ENCODE measurements around the gene CEP57L1. TPM values are rescaled to one million over a fixed set of nuclear protein-coding genes. Genes with fewer than 3 reads are reported as not detected.

The CEP57L1 gene
- polyA plus RNA-seq, 1 donor from 2014 or later = 19.7 TPM

DNA sequence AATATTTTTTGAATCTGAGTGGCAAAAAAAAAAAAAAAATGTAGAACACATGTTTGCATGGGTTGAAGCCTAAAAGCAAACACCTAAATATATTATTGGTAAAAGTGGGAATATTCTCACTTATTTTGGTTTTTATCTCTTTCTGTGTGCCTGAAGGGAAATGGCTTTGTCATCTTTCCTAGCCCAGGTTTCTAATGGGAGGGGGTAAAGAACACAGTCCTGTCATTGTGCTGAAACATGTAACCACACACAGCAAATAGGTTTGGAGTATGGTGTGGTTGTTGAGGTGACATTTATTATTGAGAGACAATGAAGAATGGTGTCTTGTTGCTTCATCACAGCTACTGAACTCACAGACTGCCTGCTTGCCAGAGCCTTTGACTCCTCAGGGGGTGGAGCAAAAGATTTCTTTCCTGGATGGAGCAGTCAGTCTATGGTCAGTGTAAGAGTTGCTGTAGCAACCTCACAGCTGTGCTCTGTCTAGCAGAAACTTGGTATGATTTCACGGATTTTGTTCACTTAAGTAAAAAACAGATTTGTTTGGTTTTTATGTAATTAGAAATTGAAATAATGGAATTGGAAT, 70.2 kb downstream of the CEP57L1 start:
- H3K4me2 ChIP-seq (ENCODE audit: low read length) = no peak overlapping the region
- H3K27me3 ChIP-seq (ENCODE audit: insufficient read depth, low read depth, low read length) = no peaks in the 10 kb centered on the region
- no peaks in the 10 kb centered on the region for H3F3A ChIP-seq (ENCODE audit: insufficient read depth, low read length, poor library complexity, severe bottlenecking)
- H3K27ac ChIP-seq (ENCODE audit: low read length) = no peak overlapping the region
- H3K9ac ChIP-seq (ENCODE audit: low read length) = no peak overlapping the region
- H3K4me3 ChIP-seq (ENCODE audit: low read length) = no peak overlapping the region
- peaks cover 9% of the 10 kb centered on the region for H3K36me3 ChIP-seq (ENCODE audit: insufficient read depth, low read length)
- TF ChIP-seq MXI1 (conservative IDR thresholded peaks at IDR 0.05; ENCODE audit: poor library complexity, severe bottlenecking) (no peak), EP300 (conservative IDR thresholded peaks at IDR 0.05; ENCODE audit: poor library complexity, severe bottlenecking) (no peak)
- H3K79me2 ChIP-seq (replicated peaks; ENCODE audit: insufficient read depth, low read length) = no peaks in the 10 kb centered on the region
- H2AFZ ChIP-seq (ENCODE audit: low read depth, low read length) = no peak overlapping the region
- H3K9me3 ChIP-seq (ENCODE audit: low read length) = no peaks in the 10 kb centered on the region
- H3K9me2 ChIP-seq (ENCODE audit: insufficient read depth, low read length) = no peaks in the 10 kb centered on the region
- no peaks in the 10 kb centered on the region for H4K20me1 ChIP-seq (ENCODE audit: insufficient read depth)

DNA sequence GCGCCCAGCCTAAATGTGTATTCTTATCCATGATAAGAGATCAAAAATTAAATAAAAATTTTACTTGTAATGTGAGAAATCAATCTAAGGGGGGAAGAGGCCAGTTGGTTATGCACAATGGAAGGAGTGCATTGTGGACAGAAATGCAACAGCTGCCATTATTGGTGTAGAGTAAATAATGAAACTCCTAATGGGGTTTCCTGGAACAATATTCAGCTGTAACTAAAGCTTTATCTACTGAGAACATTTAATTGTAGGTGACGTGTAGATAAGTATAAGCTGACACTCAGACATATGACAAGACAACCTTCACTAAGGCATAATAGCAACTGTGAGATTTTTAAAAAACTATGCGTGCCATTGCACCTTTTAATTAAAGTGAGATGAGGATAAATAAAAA, 71.4 kb downstream of the CEP57L1 start:
- TF ChIP-seq RAD21 (conservative IDR thresholded peaks at IDR 0.05) = no peak
- TF ChIP-seq EP300 (conservative IDR thresholded peaks at IDR 0.05; ENCODE audit: poor library complexity, severe bottlenecking) = no peak
- TF ChIP-seq POLR2AphosphoS5 (IDR thresholded peaks at IDR 0.05) = no peak
- no peak for TF ChIP-seq EZH2 (IDR thresholded peaks at IDR 0.05; ENCODE audit: borderline replicate concordance, insufficient read depth, low read length, poor library complexity, severe bottlenecking)
- no peak for TF ChIP-seq SMC3 (conservative IDR thresholded peaks at IDR 0.05; ENCODE audit: poor library complexity)
- TF ChIP-seq TAF1 (IDR thresholded peaks at IDR 0.05; ENCODE audit: low read depth) = no peak
- no peak for TF ChIP-seq MXI1 (conservative IDR thresholded peaks at IDR 0.05; ENCODE audit: poor library complexity, severe bottlenecking)
- TF ChIP-seq, protein P1, sequence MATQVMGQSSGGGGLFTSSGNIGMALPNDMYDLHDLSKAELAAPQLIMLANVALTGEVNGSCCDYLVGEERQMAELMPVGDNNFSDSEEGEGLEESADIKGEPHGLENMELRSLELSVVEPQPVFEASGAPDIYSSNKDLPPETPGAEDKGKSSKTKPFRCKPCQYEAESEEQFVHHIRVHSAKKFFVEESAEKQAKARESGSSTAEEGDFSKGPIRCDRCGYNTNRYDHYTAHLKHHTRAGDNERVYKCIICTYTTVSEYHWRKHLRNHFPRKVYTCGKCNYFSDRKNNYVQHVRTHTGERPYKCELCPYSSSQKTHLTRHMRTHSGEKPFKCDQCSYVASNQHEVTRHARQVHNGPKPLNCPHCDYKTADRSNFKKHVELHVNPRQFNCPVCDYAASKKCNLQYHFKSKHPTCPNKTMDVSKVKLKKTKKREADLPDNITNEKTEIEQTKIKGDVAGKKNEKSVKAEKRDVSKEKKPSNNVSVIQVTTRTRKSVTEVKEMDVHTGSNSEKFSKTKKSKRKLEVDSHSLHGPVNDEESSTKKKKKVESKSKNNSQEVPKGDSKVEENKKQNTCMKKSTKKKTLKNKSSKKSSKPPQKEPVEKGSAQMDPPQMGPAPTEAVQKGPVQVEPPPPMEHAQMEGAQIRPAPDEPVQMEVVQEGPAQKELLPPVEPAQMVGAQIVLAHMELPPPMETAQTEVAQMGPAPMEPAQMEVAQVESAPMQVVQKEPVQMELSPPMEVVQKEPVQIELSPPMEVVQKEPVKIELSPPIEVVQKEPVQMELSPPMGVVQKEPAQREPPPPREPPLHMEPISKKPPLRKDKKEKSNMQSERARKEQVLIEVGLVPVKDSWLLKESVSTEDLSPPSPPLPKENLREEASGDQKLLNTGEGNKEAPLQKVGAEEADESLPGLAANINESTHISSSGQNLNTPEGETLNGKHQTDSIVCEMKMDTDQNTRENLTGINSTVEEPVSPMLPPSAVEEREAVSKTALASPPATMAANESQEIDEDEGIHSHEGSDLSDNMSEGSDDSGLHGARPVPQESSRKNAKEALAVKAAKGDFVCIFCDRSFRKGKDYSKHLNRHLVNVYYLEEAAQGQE (IDR thresholded peaks at IDR 0.05; ENCODE audit: borderline replicate concordance) = no peak
- TF ChIP-seq, protein P2, sequence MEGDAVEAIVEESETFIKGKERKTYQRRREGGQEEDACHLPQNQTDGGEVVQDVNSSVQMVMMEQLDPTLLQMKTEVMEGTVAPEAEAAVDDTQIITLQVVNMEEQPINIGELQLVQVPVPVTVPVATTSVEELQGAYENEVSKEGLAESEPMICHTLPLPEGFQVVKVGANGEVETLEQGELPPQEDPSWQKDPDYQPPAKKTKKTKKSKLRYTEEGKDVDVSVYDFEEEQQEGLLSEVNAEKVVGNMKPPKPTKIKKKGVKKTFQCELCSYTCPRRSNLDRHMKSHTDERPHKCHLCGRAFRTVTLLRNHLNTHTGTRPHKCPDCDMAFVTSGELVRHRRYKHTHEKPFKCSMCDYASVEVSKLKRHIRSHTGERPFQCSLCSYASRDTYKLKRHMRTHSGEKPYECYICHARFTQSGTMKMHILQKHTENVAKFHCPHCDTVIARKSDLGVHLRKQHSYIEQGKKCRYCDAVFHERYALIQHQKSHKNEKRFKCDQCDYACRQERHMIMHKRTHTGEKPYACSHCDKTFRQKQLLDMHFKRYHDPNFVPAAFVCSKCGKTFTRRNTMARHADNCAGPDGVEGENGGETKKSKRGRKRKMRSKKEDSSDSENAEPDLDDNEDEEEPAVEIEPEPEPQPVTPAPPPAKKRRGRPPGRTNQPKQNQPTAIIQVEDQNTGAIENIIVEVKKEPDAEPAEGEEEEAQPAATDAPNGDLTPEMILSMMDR (IDR thresholded peaks at IDR 0.05; ENCODE audit: poor library complexity, severe bottlenecking) = no peak
- no peak overlapping the region for H3K9ac ChIP-seq (ENCODE audit: low read length)
- no peak overlapping the region for H3K4me3 ChIP-seq (ENCODE audit: low read length)
- H3K36me3 ChIP-seq (ENCODE audit: insufficient read depth, low read length) = no peaks in the 10 kb centered on the region
- no peak overlapping the region for H2AFZ ChIP-seq (ENCODE audit: low read depth, low read length)
- H3K27me3 ChIP-seq (ENCODE audit: insufficient read depth, low read depth, low read length) = no peaks in the 10 kb centered on the region
- no peaks in the 10 kb centered on the region for H3K9me3 ChIP-seq (ENCODE audit: low read length)
- no peaks in the 10 kb centered on the region for H3F3A ChIP-seq (ENCODE audit: insufficient read depth, low read length, poor library complexity, severe bottlenecking)
- no peak overlapping the region for H3K4me2 ChIP-seq (ENCODE audit: low read length)
- H3K79me2 ChIP-seq (replicated peaks; ENCODE audit: insufficient read depth, low read length) = no peaks in the 10 kb centered on the region
- H4K20me1 ChIP-seq (ENCODE audit: insufficient read depth) = no peaks in the 10 kb centered on the region
- H3K27ac ChIP-seq (ENCODE audit: low read length) = no peak overlapping the region
- H3K9me2 ChIP-seq (ENCODE audit: insufficient read depth, low read length) = no peaks in the 10 kb centered on the region
